ENCODE measurements around the gene VWC2.

DNA sequence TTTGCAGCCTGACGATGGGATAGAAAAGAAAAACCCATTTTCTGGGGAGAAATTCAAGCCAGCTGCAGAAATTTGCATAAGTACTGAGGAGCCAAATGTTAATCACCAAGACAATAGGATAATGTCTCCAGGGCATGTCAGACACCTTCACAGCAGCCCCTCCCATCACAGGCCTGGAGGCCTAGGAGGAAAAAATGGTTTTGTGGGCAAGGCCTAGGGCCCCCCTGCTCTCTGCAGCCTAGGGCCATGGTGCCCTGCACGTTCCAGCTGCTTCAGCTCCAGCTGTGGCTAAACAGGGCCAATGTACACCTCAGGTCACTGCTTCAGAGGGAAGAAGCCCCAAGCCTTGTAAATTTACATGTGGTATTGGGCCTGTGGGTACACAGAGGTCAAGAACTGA is 158.2 kb downstream of the VWC2 start:
- TF ChIP-seq CEBPB (IDR thresholded peaks at IDR 0.05; ENCODE audit: low read depth, low read length), result no peak
- no peak for TF ChIP-seq CTCF (IDR thresholded peaks at IDR 0.05; ENCODE audit: control extremely low read depth in 1 of 3, insufficient read depth in 1 of 3, low read depth in 1 of 3, low read length in 3 of 3)
- TF ChIP-seq YY1 (IDR thresholded peaks at IDR 0.05; ENCODE audit: low read depth, low read length), result no peak
- no peak for TF ChIP-seq EGR1 (IDR thresholded peaks at IDR 0.05; ENCODE audit: borderline replicate concordance, low read depth, low read length)
- no peak for TF ChIP-seq HDAC2 (IDR thresholded peaks at IDR 0.05; ENCODE audit: borderline replicate concordance in 1 of 2, low read depth in 2 of 2, low read length in 2 of 2)
- TF ChIP-seq TEAD4 (IDR thresholded peaks at IDR 0.05; ENCODE audit: low read depth, low read length), result no peak
- TF ChIP-seq ZNF274 (IDR thresholded peaks at IDR 0.05; ENCODE audit: borderline replicate concordance, extremely low read depth, low read length), result no peak
- no peak for TF ChIP-seq HDAC6 (IDR thresholded peaks at IDR 0.05; ENCODE audit: low read depth, low read length)

Data from H1 (cell line).